ENCODE measurements around the gene TAF7. TPM values are rescaled to one million over a fixed set of nuclear protein-coding genes. Genes with fewer than 3 reads are reported as not detected.
"Not testable (repeated sequence)": the region's sequence is repeated elsewhere in the genome, so short reads cannot be mapped to it uniquely, and the experiment has no call there.

TAF7 gene
- total and polyA plus RNA-seq, 10 of the 15 experiments (the other 5 are each of a cell fraction or from before 2014, with no cell fraction given), result 42.0 to 88.8 (median 69.2) TPM

- H3K4me3 ChIP-seq; H3K36me3 ChIP-seq (ENCODE audit: control insufficient read depth in 2 of 2, insufficient read depth in 2 of 2, low read length in 1 of 2); BruUV-seq (replicated peaks); H2AFZ ChIP-seq (ENCODE audit: control insufficient read depth, low read depth, low read length); SMC1A ChIA-PET (ENCODE audit: uncharacterized antibody, unreplicated experiment); ATAC-seq; POLR2A ChIA-PET; DNase-seq (ENCODE audit: low read depth, low spot score); H3K79me2 ChIP-seq (ENCODE audit: control insufficient read depth, insufficient read depth, low read length); FAIRE-seq; intact Hi-C loops (cut with micrococcal nuclease; ENCODE audit: unreplicated experiment); RAD21 ChIA-PET (ENCODE audit: unreplicated experiment); in situ Hi-C loops (cut with MboI); H3K27me3 ChIP-seq (replicated peaks in 1 of 2; ENCODE audit: control insufficient read depth in 2 of 2, insufficient read depth in 2 of 2, low read length in 1 of 2); H3K4me1 ChIP-seq (ENCODE audit: control insufficient read depth, insufficient read depth, low read length); H3K27ac ChIP-seq (ENCODE audit: control insufficient read depth, insufficient read depth); H4K20me1 ChIP-seq (ENCODE audit: control insufficient read depth, insufficient read depth); H3K9me3 ChIP-seq (replicated peaks; ENCODE audit: control insufficient read depth, insufficient read depth, low read length); H3K9ac ChIP-seq (ENCODE audit: control insufficient read depth, insufficient read depth, low read length); H3K4me2 ChIP-seq (ENCODE audit: control insufficient read depth, insufficient read depth): not testable (repeated sequence)
- CTCF ChIA-PET, result interaction anchor here (0.6 to 0.7 kb wide), 2 partner anchors 9 to 34 kb away, joined by 3 to 4 read pairs; partner anchors contain the start of gene PCDHGA4
- 93% methylated on average over 18 of the region's 35 CpGs for WGBS (ENCODE audit: insufficient coverage, insufficient replicate concordance, low lambda C conversion rate, missing lambda C conversion rate)
Observed at GRCh38 chr5:141346017-141346416, 25.4 kb upstream of the TAF7 start.

DNA sequence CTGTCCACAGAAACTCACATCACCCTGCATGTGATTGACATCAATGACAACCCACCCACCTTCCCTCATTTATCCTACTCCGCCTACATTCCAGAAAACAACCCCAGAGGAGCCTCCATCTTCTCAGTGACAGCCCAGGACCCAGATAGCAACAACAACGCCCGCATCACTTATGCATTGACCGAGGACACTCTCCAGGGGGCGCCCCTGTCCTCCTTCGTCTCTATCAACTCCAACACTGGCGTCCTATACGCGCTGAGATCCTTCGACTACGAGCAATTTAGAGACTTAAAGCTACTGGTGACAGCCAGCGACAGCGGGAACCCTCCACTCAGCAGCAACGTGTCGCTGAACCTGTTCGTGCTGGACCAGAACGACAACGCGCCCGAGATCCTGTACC, 24.7 kb upstream of the TAF7 start:
- H3K4me3 ChIP-seq, result no peak overlapping the region
- DNase-seq (ENCODE audit: low read depth, low spot score) (no peak), ATAC-seq (no peak), FAIRE-seq (no peak)
- no peak overlapping the region for H2AFZ ChIP-seq (ENCODE audit: control insufficient read depth, low read depth, low read length)
- TF ChIP-seq, protein P1, sequence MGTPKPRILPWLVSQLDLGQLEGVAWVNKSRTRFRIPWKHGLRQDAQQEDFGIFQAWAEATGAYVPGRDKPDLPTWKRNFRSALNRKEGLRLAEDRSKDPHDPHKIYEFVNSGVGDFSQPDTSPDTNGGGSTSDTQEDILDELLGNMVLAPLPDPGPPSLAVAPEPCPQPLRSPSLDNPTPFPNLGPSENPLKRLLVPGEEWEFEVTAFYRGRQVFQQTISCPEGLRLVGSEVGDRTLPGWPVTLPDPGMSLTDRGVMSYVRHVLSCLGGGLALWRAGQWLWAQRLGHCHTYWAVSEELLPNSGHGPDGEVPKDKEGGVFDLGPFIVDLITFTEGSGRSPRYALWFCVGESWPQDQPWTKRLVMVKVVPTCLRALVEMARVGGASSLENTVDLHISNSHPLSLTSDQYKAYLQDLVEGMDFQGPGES (IDR thresholded peaks at IDR 0.05), result no peak
- TF ChIP-seq, protein P2, sequence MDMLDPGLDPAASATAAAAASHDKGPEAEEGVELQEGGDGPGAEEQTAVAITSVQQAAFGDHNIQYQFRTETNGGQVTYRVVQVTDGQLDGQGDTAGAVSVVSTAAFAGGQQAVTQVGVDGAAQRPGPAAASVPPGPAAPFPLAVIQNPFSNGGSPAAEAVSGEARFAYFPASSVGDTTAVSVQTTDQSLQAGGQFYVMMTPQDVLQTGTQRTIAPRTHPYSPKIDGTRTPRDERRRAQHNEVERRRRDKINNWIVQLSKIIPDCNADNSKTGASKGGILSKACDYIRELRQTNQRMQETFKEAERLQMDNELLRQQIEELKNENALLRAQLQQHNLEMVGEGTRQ (IDR thresholded peaks at IDR 0.05; ENCODE audit: borderline replicate concordance, low read depth, low read length), result no peak
- no peak for TF ChIP-seq TARDBP (IDR thresholded peaks at IDR 0.05; ENCODE audit: borderline replicate concordance)
- no peak for TF ChIP-seq MYB (IDR thresholded peaks at IDR 0.05; ENCODE audit: borderline replicate concordance, low read depth, low read length)
- TF ChIP-seq POLR2AphosphoS2 (IDR thresholded peaks at IDR 0.05; ENCODE audit: low read depth, low read length), result no peak
- TF ChIP-seq SPI1 (IDR thresholded peaks at IDR 0.05; ENCODE audit: borderline replicate concordance, insufficient read depth, low read depth, low read length), result no peak
- no peak for TF ChIP-seq RUNX3 (IDR thresholded peaks at IDR 0.05; ENCODE audit: low read length)
- TF ChIP-seq NFXL1 (IDR thresholded peaks at IDR 0.05; ENCODE audit: borderline replicate concordance), result no peak
- no peak overlapping the region for H3K4me2 ChIP-seq (ENCODE audit: control insufficient read depth, insufficient read depth)
- in situ Hi-C loops (cut with MboI) (no loop called here), intact Hi-C loops (cut with micrococcal nuclease; ENCODE audit: unreplicated experiment) (no loop called here)
- no TSS peak for BruUV-seq (replicated peaks)
- H4K20me1 ChIP-seq (ENCODE audit: control insufficient read depth, insufficient read depth), result no peaks in the 10 kb centered on the region
- ChIA-PET RAD21 (ENCODE audit: unreplicated experiment) (no interaction called here), SMC1A (ENCODE audit: uncharacterized antibody, unreplicated experiment) (no interaction called here), POLR2A (no interaction called here), CTCF (no interaction called here)
- peaks cover 2% of the 10 kb centered on the region; the same call in 2 of the 3 replicates for H3K9me3 ChIP-seq (replicated peaks; ENCODE audit: control insufficient read depth, insufficient read depth, low read length)
- H3K9ac ChIP-seq (ENCODE audit: control insufficient read depth, insufficient read depth, low read length), result no peak overlapping the region
- 73% methylated on average over 20 of the region's 20 CpGs for WGBS (ENCODE audit: insufficient coverage, insufficient replicate concordance, low lambda C conversion rate, missing lambda C conversion rate)
- no peak overlapping the region for H3K27ac ChIP-seq (ENCODE audit: control insufficient read depth, insufficient read depth)
- H3K36me3 ChIP-seq (ENCODE audit: control insufficient read depth in 2 of 2, insufficient read depth in 2 of 2, low read length in 1 of 2), result no peaks in the 10 kb centered on the region
- no peaks in the 10 kb centered on the region for H3K4me1 ChIP-seq (ENCODE audit: control insufficient read depth, insufficient read depth, low read length)
- H3K27me3 ChIP-seq (replicated peaks in 1 of 2; ENCODE audit: control insufficient read depth in 2 of 2, insufficient read depth in 2 of 2, low read length in 1 of 2), result no peaks in the 10 kb centered on the region
- no peaks in the 10 kb centered on the region for H3K79me2 ChIP-seq (ENCODE audit: control insufficient read depth, insufficient read depth, low read length)
